ENCODE data around the gene SMIM35.
"Not testable (repeated sequence)": the region's sequence is repeated elsewhere in the genome, so short reads cannot be mapped to it uniquely, and the experiment has no call there.

SMIM35 gene

DNA sequence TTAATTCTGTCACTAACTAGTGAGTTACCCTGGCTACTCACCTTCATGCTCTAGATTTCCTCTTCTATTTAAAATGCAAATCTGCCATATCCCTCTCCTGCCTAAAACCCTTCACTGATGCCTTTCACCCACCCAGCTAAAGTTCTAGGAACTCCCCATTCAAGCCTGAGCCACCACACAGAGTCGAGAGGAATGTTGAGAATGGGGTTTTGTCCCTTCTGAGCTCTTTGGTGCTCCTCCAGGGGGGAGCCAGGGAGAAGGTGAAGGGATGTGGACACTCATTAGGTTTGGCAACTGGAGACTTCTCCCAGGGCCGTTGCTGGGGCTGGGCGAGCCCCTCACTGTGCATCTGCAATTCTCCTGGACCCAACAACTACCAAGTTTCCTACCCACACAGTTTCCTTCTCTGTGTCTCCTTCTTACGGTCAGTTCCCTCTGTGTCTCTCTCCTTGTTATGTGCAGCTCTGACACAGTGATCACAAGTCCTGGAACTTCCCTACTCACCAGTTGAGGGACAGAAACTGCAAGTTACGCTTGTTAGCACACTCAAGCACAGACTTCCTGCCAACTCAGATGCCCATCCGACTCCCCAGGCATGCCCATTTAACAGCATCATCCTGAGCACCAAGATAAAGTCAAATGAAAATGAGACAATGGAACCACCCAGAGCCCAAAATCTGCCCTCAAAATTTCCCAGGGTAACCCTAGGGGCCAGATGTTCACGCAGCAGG, 107.1 kb downstream of the SMIM35 start:
- no peaks in the 10 kb centered on the region for H3K9me2 ChIP-seq (replicated peaks; ENCODE audit: insufficient read depth, low read length)
- H3K27me3 ChIP-seq (ENCODE audit: low read length), result no peaks in the 10 kb centered on the region
- H3K36me3 ChIP-seq (ENCODE audit: low read length), result no peaks in the 10 kb centered on the region
- H3K79me2 ChIP-seq (ENCODE audit: insufficient read depth, low read length), result no peaks in the 10 kb centered on the region
- no peak overlapping the region for H3K4me2 ChIP-seq (ENCODE audit: low read depth, low read length, poor library complexity, severe bottlenecking)
- H3K27ac ChIP-seq (ENCODE audit: low read depth, low read length), result no peak overlapping the region
- no peaks in the 10 kb centered on the region for H4K20me1 ChIP-seq (ENCODE audit: low read depth, low read length)
- no peak for TF ChIP-seq EZH2phosphoT487 (conservative IDR thresholded peaks at IDR 0.05; ENCODE audit: low read length)
- TF ChIP-seq, protein P1, sequence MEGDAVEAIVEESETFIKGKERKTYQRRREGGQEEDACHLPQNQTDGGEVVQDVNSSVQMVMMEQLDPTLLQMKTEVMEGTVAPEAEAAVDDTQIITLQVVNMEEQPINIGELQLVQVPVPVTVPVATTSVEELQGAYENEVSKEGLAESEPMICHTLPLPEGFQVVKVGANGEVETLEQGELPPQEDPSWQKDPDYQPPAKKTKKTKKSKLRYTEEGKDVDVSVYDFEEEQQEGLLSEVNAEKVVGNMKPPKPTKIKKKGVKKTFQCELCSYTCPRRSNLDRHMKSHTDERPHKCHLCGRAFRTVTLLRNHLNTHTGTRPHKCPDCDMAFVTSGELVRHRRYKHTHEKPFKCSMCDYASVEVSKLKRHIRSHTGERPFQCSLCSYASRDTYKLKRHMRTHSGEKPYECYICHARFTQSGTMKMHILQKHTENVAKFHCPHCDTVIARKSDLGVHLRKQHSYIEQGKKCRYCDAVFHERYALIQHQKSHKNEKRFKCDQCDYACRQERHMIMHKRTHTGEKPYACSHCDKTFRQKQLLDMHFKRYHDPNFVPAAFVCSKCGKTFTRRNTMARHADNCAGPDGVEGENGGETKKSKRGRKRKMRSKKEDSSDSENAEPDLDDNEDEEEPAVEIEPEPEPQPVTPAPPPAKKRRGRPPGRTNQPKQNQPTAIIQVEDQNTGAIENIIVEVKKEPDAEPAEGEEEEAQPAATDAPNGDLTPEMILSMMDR (IDR thresholded peaks at IDR 0.05; ENCODE audit: insufficient read depth, low read length, poor library complexity, severe bottlenecking), result no peak
- H2AFZ ChIP-seq (ENCODE audit: low read depth, low read length, severe bottlenecking), result no peak overlapping the region
- no peak overlapping the region for H3K4me3 ChIP-seq (ENCODE audit: insufficient read depth, low read length, poor library complexity, severe bottlenecking)
- peaks cover 3% of the 10 kb centered on the region; the same call in 1 of the 2 replicates for H3F3A ChIP-seq (ENCODE audit: insufficient read depth)
- H3K9me3 ChIP-seq (ENCODE audit: insufficient read depth, low read length), result no peaks in the 10 kb centered on the region
- no peak overlapping the region for H3K9ac ChIP-seq (ENCODE audit: low read length)

DNA sequence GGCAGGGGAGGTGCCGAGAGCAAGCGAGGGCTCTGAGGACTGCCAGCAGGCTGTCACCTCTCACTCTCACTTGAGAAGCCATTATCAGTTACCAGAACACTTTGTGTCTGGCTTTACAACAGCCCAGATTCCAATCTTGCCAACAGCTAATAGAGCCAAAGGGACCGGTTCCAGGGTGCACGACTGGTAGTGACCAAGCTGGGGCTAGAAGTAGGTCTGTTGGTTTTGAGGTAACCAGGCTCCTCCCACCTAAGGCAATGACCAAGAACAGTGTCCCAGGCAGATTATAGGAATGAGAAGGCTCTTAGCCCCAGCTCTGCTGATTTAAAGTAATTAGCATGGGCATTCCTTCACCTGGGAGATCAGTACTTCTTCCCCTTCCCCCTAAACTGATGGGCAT, 107.8 kb downstream of the SMIM35 start:
- Histone ChIP-seq H4K20me1 (ENCODE audit: low read depth, low read length) (no peaks in the 10 kb centered on the region), H2AFZ (ENCODE audit: low read depth, low read length, severe bottlenecking) (no peak overlapping the region), H3K4me2 (ENCODE audit: low read depth, low read length, poor library complexity, severe bottlenecking) (no peak overlapping the region), H3K27ac (ENCODE audit: low read depth, low read length) (no peak overlapping the region), H3F3A (ENCODE audit: insufficient read depth) (peaks cover 3% of the 10 kb centered on the region; the same call in 1 of the 2 replicates), H3K9me2 (replicated peaks; ENCODE audit: insufficient read depth, low read length) (no peaks in the 10 kb centered on the region), H3K79me2 (ENCODE audit: insufficient read depth, low read length) (no peaks in the 10 kb centered on the region), H3K27me3 (ENCODE audit: low read length) (no peaks in the 10 kb centered on the region), H3K9ac (ENCODE audit: low read length) (no peak overlapping the region), H3K4me3 (ENCODE audit: insufficient read depth, low read length, poor library complexity, severe bottlenecking) (no peak overlapping the region), H3K36me3 (ENCODE audit: low read length) (no peaks in the 10 kb centered on the region), H3K9me3 (ENCODE audit: insufficient read depth, low read length) (no peaks in the 10 kb centered on the region)
- TF ChIP-seq, protein P1 (IDR thresholded peaks at IDR 0.05; ENCODE audit: insufficient read depth, low read length, poor library complexity, severe bottlenecking), result no peak
- TF ChIP-seq EZH2phosphoT487 (conservative IDR thresholded peaks at IDR 0.05; ENCODE audit: low read length), result no peak

DNA sequence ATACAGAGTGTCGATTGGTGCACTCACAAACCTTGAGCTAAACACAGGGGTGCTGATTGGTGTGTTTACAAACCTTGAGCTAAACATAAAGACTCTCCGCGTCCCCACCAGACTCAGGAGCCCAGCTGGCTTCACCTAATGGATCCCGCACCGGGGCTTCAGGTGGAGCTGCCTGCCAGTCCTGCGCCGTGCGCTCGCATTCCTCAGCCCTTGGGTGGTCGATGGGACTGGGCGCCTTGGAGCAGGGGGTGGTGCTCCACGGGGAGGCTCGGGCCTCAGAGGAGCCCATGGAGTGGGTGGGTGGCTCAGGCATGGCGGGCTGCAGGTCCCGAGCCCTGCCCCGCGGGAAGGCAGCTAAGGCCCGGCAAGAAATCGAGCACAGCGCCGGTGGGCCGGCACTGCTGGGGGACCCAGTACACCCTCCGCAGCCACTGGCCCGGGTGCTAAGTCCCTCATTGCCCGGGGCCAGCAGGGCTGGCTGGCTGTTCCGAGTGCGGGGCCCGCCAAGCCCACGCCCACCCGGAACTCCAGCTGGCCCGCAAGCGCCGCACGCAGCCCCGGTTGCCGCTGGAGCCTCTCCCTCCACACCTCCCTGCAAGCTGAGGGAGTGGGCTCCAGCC, 108.4 kb downstream of the SMIM35 start:
- H3K9ac ChIP-seq (ENCODE audit: low read length); H3K27me3 ChIP-seq (ENCODE audit: low read length); H3K79me2 ChIP-seq (ENCODE audit: insufficient read depth, low read length); H3K27ac ChIP-seq (ENCODE audit: low read depth, low read length); H2AFZ ChIP-seq (ENCODE audit: low read depth, low read length, severe bottlenecking); H4K20me1 ChIP-seq (ENCODE audit: low read depth, low read length); H3K4me2 ChIP-seq (ENCODE audit: low read depth, low read length, poor library complexity, severe bottlenecking); H3K36me3 ChIP-seq (ENCODE audit: low read length); H3K9me3 ChIP-seq (ENCODE audit: insufficient read depth, low read length); H3F3A ChIP-seq (ENCODE audit: insufficient read depth); H3K9me2 ChIP-seq (replicated peaks; ENCODE audit: insufficient read depth, low read length); H3K4me3 ChIP-seq (ENCODE audit: insufficient read depth, low read length, poor library complexity, severe bottlenecking): not testable (repeated sequence)

DNA sequence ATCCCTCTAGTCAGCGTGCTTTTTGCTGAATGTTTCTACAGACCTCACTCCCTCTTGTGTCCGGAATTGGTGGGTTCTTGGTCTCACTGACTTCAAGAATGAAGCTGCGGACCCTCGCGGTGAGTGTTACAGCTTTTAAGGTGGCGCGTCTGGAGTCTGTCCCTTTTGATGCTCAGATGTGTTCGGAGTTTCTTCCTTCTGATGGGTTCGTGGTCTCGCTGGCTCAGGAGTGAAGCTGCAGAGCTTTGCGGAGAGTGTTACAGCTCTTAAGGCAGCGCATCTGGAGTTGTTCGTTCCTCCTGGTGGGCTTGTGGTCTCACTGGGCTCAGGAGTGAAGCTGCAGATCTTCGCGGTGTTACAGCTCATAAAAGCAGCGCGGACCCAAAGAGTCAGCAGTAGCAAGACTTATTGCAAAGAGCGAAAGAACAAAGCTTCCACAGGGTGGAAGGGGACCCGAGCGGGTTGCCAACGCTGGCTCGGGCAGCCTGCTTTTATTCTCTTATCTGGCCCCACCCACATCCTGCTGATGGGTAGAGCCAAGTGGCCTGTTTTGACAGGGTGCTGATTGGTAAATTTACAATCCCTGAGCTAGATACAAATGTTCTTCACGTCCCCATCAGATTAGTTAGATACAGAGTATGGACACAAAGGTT, 109.0 kb downstream of the SMIM35 start:
- not testable (repeated sequence) for H3K27ac ChIP-seq (ENCODE audit: low read depth, low read length); H3K9me2 ChIP-seq (replicated peaks; ENCODE audit: insufficient read depth, low read length); H2AFZ ChIP-seq (ENCODE audit: low read depth, low read length, severe bottlenecking); H3F3A ChIP-seq (ENCODE audit: insufficient read depth); H3K4me3 ChIP-seq (ENCODE audit: insufficient read depth, low read length, poor library complexity, severe bottlenecking); H3K27me3 ChIP-seq (ENCODE audit: low read length); H4K20me1 ChIP-seq (ENCODE audit: low read depth, low read length); H3K79me2 ChIP-seq (ENCODE audit: insufficient read depth, low read length); H3K36me3 ChIP-seq (ENCODE audit: low read length); H3K9ac ChIP-seq (ENCODE audit: low read length); H3K4me2 ChIP-seq (ENCODE audit: low read depth, low read length, poor library complexity, severe bottlenecking); H3K9me3 ChIP-seq (ENCODE audit: insufficient read depth, low read length)

All from SU-DHL-6 (cell line).